Epithelial cell of proximal tubule (primary cell): ENCODE measurements around the gene ST8SIA4. TPM values are rescaled to one million over a fixed set of nuclear protein-coding genes. Genes with fewer than 3 reads are reported as not detected.

ENCODE experiments used
- DNase-seq: peaks from one replicate; pipeline ENCODE4 v3.0.0-alpha.2; 2011; ENCODE audit warnings: low read depth
- H3K4me3 ChIP-seq: 2 replicates; pipeline ENCODE4 v1.5.1; 2011; ENCODE audit warnings: low read depth, mild to moderate bottlenecking, low read length
- CTCF ChIP-seq: conservative IDR thresholded peaks from 2 replicates; pipeline ENCODE4 v1.5.1; 2012; ENCODE audit warnings: low read depth, mild to moderate bottlenecking, low read length
- total RNA-seq: library from RNA; depleted of rRNA; stranded (reverse); fragments of >200 nt; gene quantifications from 2 replicates; pipeline ENCODE4 v1.2.3, GENCODE V29; 2015

ST8SIA4 gene
- total RNA-seq, 1 donor from 2014 or later, result 0.12 TPM

- no peak overlapping the region for H3K4me3 ChIP-seq
- DNase-seq, result no peak
- TF ChIP-seq CTCF, result no peak
Measured at GRCh38 chr5:100797861-100798260, 105.2 kb downstream of the ST8SIA4 start.

DNA sequence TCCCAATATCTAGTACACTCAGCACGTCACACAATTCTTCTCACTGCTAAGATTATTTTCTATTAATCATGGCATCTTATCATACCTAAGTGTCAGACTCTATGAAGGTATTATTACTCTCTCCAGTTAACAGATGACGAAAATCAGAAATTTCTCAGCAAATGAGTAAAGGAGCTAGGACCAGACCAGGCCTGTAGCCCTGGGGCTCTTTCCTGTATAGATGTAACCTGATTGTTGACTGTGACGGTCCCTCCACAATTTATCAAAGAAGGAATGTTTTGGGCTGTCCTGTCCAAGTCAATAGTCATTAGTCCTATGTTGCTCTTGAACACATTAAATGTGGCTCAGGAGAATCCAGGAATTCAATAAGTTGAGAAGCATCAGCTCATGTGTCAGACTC, 106.2 kb downstream of the ST8SIA4 start:
- DNase-seq, result no peak
- TF ChIP-seq CTCF, result no peak
- no peak overlapping the region for H3K4me3 ChIP-seq

GRCh38 chr5:100794844-100795243, 108.2 kb downstream of the ST8SIA4 start:
- no peak for TF ChIP-seq CTCF
- DNase-seq, result no peak
- H3K4me3 ChIP-seq, result no peak overlapping the region

- no peak for TF ChIP-seq CTCF
- DNase-seq, result no peak
- no peak overlapping the region for H3K4me3 ChIP-seq
Measured at GRCh38 chr5:100794218-100794617, 108.9 kb downstream of the ST8SIA4 start.

- H3K4me3 ChIP-seq, result no peak overlapping the region
- DNase-seq, result peak; percentile 39
- no peak for TF ChIP-seq CTCF
Measured at GRCh38 chr5:100792781-100793180, 110.3 kb downstream of the ST8SIA4 start.

- H3K4me3 ChIP-seq, result no peak overlapping the region
- no peak for DNase-seq
- TF ChIP-seq CTCF, result no peak
Measured at GRCh38 chr5:100791391-100791790, 111.7 kb downstream of the ST8SIA4 start.

DNA sequence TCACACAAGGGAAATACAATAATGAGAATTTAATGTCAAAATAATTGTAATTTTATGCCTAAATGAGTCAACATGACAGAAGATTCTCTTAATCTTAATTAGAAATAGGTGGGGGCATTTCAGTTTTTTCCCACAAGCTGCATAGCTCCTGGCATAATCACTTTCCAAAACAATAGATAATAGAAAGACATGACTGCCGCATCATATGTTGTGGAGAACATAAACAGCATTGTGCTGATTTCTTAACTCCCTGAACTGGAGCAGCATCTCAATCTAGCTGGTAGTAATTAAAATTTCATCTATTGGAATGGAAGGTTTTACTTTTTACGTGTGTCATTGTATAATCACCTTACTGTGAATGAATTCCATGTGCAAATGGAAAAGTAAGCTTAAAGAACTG, 112.1 kb downstream of the ST8SIA4 start:
- H3K4me3 ChIP-seq, result no peak overlapping the region
- no peak for DNase-seq
- TF ChIP-seq CTCF, result no peak
